Loucy (cell line): ENCODE measurements around the gene VSTM2L.

ENCODE experiments used
- H2AFZ ChIP-seq: fragments of 200-600 bp; sonication (generic); 2 replicates; pipeline ENCODE4 v1.6.0; 2016; ENCODE audit warnings: antibody characterized with exemption, mild to moderate bottlenecking, low read length, moderate library complexity
- H3F3A ChIP-seq: fragments of 200-600 bp; 2 replicates; pipeline ENCODE4 v1.6.0; 2016; ENCODE audit warnings: antibody characterized with exemption, low read depth, mild to moderate bottlenecking
- H3K27me3 ChIP-seq: fragments of 200-600 bp; sonication (generic); 2 replicates; pipeline ENCODE4 v1.6.1; 2014; ENCODE audit warnings: low read length, mild to moderate bottlenecking; ENCODE audit not compliant: insufficient read depth, poor library complexity, severe bottlenecking
- H3K36me3 ChIP-seq: fragments of 200-600 bp; sonication (generic); 2 replicates; pipeline ENCODE4 v1.6.1; 2016; ENCODE audit warnings: low read length; ENCODE audit not compliant: insufficient read depth
- H3K4me1 ChIP-seq: fragments of 200-600 bp; sonication (generic); 2 replicates; pipeline ENCODE4 v1.5.1; 2014; ENCODE audit warnings: low read length, mild to moderate bottlenecking; ENCODE audit not compliant: insufficient read depth, poor library complexity, severe bottlenecking
- H3K4me2 ChIP-seq: fragments of 200-600 bp; sonication (generic); 2 replicates; pipeline ENCODE4 v1.6.0; 2014; ENCODE audit warnings: antibody characterized with exemption, low read length, low read depth, mild to moderate bottlenecking; ENCODE audit not compliant: poor library complexity, severe bottlenecking
- H3K4me3 ChIP-seq: fragments of 200-600 bp; sonication (generic); 2 replicates; pipeline ENCODE4 v1.5.1; 2014; ENCODE audit warnings: low read length, mild to moderate bottlenecking, mixed read lengths; ENCODE audit not compliant: poor library complexity, severe bottlenecking
- H3K79me2 ChIP-seq: fragments of 200-600 bp; sonication (generic); 2 replicates; pipeline ENCODE4 v1.6.1; 2014; ENCODE audit warnings: low read length; ENCODE audit not compliant: insufficient read depth
- H3K9ac ChIP-seq: fragments of 200-600 bp; sonication (generic); 2 replicates; pipeline ENCODE4 v1.6.0; 2014; ENCODE audit warnings: mild to moderate bottlenecking, low read depth, low read length, moderate library complexity; ENCODE audit not compliant: poor library complexity, severe bottlenecking
- H3K9me2 ChIP-seq: fragments of 200-600 bp; sonication (generic); replicated peaks from 2 replicates; pipeline ENCODE4 v1.6.1; 2016; ENCODE audit warnings: low read depth, low read length, mixed read lengths
- H3K9me3 ChIP-seq: fragments of 200-600 bp; sonication (generic); 2 replicates; pipeline ENCODE4 v1.6.1; 2014; ENCODE audit warnings: mild to moderate bottlenecking, antibody characterized with exemption, low read length, low read depth; ENCODE audit not compliant: insufficient read depth
- H4K20me1 ChIP-seq: fragments of 200-600 bp; sonication (generic); 2 replicates; pipeline ENCODE4 v1.6.0; 2014; ENCODE audit warnings: antibody characterized with exemption, low read length, mild to moderate bottlenecking; ENCODE audit not compliant: insufficient read depth, poor library complexity, severe bottlenecking
- EZH2phosphoT487 ChIP-seq: fragments of 200-600 bp; IDR thresholded peaks from 2 replicates; pipeline ENCODE4 v1.6.1; 2018; ENCODE audit warnings: antibody characterized with exemption, mild to moderate bottlenecking, moderate library complexity, borderline replicate concordance
- TF ChIP-seq, protein P1 (sequence below): fragments of 200-600 bp; sonication (generic); conservative IDR thresholded peaks from 2 replicates; pipeline ENCODE4 v1.5.1; 2014; ENCODE audit warnings: mild to moderate bottlenecking, antibody characterized with exemption, low read length

VSTM2L gene

DNA sequence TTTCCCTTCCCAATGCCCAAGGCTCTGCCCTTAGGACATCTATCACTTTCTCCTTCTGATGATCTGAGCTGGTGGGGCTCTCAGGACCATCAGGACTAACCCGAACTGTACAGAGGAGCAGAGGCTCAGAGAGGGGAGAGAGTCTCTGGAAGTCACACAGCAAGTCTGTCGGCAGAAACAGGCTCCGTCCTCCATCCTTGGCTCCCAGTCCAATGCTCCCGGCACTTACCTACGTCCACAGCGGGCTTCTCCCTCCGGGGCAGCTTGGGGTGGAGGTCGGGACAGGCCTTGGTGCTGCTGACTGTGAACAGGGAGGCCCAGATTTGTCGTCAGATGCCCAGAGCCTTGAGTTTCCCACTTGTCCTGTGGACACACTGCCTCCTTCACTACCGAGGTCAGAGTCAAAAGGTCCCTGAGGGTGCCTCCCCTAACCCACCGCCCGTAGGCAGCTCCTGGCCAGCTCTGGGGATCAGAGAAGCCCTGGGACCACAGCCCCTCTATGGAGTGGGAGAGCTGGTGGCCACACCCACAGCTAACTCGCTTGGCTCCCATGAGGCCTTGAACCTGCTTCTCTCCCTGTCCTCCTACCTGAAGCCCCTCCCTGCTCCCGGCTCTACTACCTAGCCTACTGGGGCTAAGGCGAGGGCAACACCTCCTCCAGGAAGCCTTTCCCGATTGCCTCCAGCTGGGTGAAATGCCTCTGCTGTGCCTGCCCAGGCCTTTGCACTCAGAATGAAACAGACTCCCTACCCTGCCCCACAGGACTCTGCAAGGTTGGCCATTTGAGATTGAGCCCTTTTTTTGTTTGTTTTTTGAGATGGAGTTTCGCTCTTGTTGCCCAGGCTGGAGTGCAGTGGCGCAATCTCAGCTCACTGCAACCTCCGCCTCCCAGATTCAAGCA, 22.6 kb downstream of the VSTM2L start:
- no peaks in the 10 kb centered on the region for H3K4me1 ChIP-seq
- H4K20me1 ChIP-seq = no peaks in the 10 kb centered on the region
- H3K9me3 ChIP-seq = no peaks in the 10 kb centered on the region
- H3K4me3 ChIP-seq = no peak overlapping the region
- no peaks in the 10 kb centered on the region for H3K79me2 ChIP-seq
- H3K36me3 ChIP-seq = no peaks in the 10 kb centered on the region
- no peak for TF ChIP-seq EZH2phosphoT487
- TF ChIP-seq, protein P1, sequence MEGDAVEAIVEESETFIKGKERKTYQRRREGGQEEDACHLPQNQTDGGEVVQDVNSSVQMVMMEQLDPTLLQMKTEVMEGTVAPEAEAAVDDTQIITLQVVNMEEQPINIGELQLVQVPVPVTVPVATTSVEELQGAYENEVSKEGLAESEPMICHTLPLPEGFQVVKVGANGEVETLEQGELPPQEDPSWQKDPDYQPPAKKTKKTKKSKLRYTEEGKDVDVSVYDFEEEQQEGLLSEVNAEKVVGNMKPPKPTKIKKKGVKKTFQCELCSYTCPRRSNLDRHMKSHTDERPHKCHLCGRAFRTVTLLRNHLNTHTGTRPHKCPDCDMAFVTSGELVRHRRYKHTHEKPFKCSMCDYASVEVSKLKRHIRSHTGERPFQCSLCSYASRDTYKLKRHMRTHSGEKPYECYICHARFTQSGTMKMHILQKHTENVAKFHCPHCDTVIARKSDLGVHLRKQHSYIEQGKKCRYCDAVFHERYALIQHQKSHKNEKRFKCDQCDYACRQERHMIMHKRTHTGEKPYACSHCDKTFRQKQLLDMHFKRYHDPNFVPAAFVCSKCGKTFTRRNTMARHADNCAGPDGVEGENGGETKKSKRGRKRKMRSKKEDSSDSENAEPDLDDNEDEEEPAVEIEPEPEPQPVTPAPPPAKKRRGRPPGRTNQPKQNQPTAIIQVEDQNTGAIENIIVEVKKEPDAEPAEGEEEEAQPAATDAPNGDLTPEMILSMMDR = no peak
- no peak overlapping the region for H3K4me2 ChIP-seq
- H3K9me2 ChIP-seq = no peaks in the 10 kb centered on the region
- H3F3A ChIP-seq = no peaks in the 10 kb centered on the region
- H3K27me3 ChIP-seq = no peaks in the 10 kb centered on the region
- H2AFZ ChIP-seq = no peak overlapping the region
- H3K9ac ChIP-seq = no peak overlapping the region

DNA sequence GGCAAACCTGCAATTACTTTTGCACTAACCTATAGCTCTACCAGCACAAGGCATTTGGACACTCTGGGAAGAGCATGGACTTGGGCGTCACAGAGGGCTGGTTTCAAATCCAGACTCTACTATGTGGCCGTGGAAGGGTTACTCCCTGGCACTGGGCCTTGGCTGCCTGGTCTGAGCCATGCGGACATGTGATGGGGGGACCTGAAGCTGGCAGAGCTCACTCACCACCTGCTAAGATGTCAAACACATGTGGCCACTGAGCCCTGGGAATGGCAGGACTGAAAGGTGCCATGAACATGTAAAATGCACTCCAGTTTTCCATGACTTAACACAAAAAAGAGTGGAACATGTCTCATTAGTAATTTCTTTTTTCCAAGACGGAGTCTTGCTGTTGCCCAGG, 23.7 kb downstream of the VSTM2L start:
- TF ChIP-seq, protein P1 = no peak
- TF ChIP-seq EZH2phosphoT487 = no peak
- Histone ChIP-seq H3K4me1 (no peaks in the 10 kb centered on the region), H3K4me2 (no peak overlapping the region), H3K79me2 (no peaks in the 10 kb centered on the region), H3K27me3 (no peaks in the 10 kb centered on the region), H2AFZ (no peak overlapping the region), H3F3A (no peaks in the 10 kb centered on the region), H3K9me2 (no peaks in the 10 kb centered on the region), H4K20me1 (no peaks in the 10 kb centered on the region), H3K36me3 (no peaks in the 10 kb centered on the region), H3K9me3 (no peaks in the 10 kb centered on the region), H3K9ac (no peak overlapping the region), H3K4me3 (no peak overlapping the region)

DNA sequence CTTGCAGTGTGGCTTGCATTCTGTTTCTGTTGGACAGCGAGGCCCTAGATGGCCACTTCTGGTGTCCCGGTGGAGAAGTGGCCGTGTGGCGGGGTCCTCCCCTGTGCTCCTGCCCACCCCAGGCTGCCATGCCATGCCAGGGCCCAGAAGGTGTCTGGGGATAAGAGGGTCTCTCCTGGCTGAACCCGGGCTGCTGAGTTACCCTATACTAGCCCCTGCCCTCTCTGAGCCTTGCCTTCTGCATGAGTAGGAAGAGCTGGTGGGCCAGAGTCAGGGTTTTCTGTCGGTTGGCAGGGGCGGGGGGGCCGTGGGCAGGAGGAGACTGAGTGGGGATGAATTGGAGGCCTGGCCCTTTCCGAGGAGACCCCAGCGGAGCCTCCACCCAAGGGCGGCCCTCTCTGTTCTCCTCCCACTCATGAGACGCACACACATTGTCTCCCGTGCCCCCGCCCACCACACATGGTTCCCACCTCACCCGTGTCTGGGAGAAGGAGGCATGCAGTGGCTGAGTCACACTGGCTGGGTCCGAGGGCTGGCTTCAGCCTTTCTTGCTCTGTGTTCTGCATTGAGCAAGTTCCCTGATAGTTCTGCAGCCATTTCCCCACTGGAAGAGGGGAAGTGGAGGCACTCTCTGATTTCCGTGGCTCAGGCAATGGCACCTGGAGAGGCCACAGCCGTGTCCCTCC, 24.6 kb downstream of the VSTM2L start:
- Histone ChIP-seq H3K79me2 (no peaks in the 10 kb centered on the region), H3K4me2 (no peak overlapping the region), H2AFZ (no peak overlapping the region), H3K9ac (no peak overlapping the region), H3K27me3 (no peaks in the 10 kb centered on the region), H3K4me3 (no peak overlapping the region), H3K9me2 (no peaks in the 10 kb centered on the region), H3K4me1 (no peaks in the 10 kb centered on the region), H4K20me1 (no peaks in the 10 kb centered on the region), H3F3A (no peaks in the 10 kb centered on the region), H3K36me3 (no peaks in the 10 kb centered on the region), H3K9me3 (no peaks in the 10 kb centered on the region)
- TF ChIP-seq EZH2phosphoT487 = no peak
- TF ChIP-seq, protein P1 = no peak
